Vagina (tissue), 2 donors: ENCODE results near the gene SMARCAD1.

Experiments used
- POLR2A ChIP-seq, 2 donors: fragments of 450-650 bp; IDR thresholded peaks; one replicate each; pipeline ENCODE4 v1.6.1; 2017; ENCODE audit warnings: antibody characterized with exemption in 2 of 2, mild to moderate bottlenecking in 2 of 2, moderate library complexity in 2 of 2
- POLR2AphosphoS5 ChIP-seq, 2 donors: sonication (generic); formaldehyde crosslinking; IDR thresholded peaks; one replicate each; pipeline ENCODE4 v1.9.0; 2017; ENCODE audit warnings: antibody characterized with exemption in 2 of 2, mild to moderate bottlenecking in 2 of 2, low read depth in 1 of 2; ENCODE audit not compliant: insufficient read depth in 1 of 2

- TF ChIP-seq POLR2AphosphoS5 (IDR thresholded peaks at IDR 0.05; ENCODE audit: insufficient read depth in 1 of 2, low read depth in 1 of 2) = peak in 1 of 2 donors; percentile 60
- no peak for TF ChIP-seq POLR2A (IDR thresholded peaks at IDR 0.05)
These were observed 54.7 kb downstream of the SMARCAD1 start for GRCh38 chr4:94262163-94263016.
